AG04450 (cell line): Measurements from ENCODE around the gene KLK3. TPM values are rescaled to one million over a fixed set of nuclear protein-coding genes. Genes with fewer than 3 reads are reported as not detected.

Experiments
- CTCF ChIA-PET: fragments of 300-600, 350-600 bp; formaldehyde crosslinking; extraction: SDS; loops from one replicate; lab custom pipeline; 2022; ENCODE audit warnings: antibody characterized with exemption, inconsistent platforms; lab: Charles Lee
- POLR2A ChIA-PET: fragments of 350-600 bp; formaldehyde crosslinking; extraction: SDS; loops from one replicate; lab custom pipeline; 2021; ENCODE audit warnings: antibody characterized with exemption, inconsistent platforms; lab: Yijun Ruan, JAX
- DNase-seq: peaks from one replicate; pipeline ENCODE4 v3.0.0-alpha.2; 2011; ENCODE audit warnings: low read depth, low spot score
- H3K27ac ChIP-seq: one replicate; pipeline ENCODE4 v1.5.1; 2012; ENCODE audit warnings: low read depth, low read length, control low read depth
- H3K27me3 ChIP-seq: one replicate; pipeline ENCODE4 v1.6.0; 2012; ENCODE audit warnings: low read length; ENCODE audit not compliant: control insufficient read depth, insufficient read depth
- H3K4me3 ChIP-seq: 2 replicates; pipeline ENCODE4 v1.5.1; 2011; ENCODE audit warnings: mild to moderate bottlenecking, low read depth, low read length, control low read depth
- H3K9me3 ChIP-seq: 2 replicates; pipeline ENCODE4 v1.5.1; 2012; ENCODE audit warnings: low read length; ENCODE audit not compliant: control insufficient read depth, insufficient read depth
- polyA plus RNA-seq: library from polyadenylated mRNA; depleted of rRNA; stranded (reverse); fragments of >200 nt; gene quantifications from 2 replicates; pipeline ENCODE4 v1.2.3, GENCODE V29; 2011
- TF ChIP-seq, protein P1 (sequence below): IDR thresholded peaks from 2 replicates; pipeline ENCODE4 v1.5.1; 2011; ENCODE audit warnings: low read depth, low read length, control low read depth, inconsistent platforms

Gene KLK3
- polyA plus RNA-seq, 1 experiment: not detected

DNA sequence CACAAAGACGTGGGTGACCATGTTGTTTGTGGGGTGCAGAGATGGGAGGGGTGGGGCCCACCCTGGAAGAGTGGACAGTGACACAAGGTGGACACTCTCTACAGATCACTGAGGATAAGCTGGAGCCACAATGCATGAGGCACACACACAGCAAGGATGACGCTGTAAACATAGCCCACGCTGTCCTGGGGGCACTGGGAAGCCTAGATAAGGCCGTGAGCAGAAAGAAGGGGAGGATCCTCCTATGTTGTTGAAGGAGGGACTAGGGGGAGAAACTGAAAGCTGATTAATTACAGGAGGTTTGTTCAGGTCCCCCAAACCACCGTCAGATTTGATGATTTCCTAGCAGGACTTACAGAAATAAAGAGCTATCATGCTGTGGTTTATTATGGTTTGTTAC lies 24.1 kb downstream of the KLK3 start:
- CTCF ChIA-PET: no interaction called here
- Histone ChIP-seq H3K9me3 (no peaks in the 10 kb centered on the region; the same call in 1 of the 2 replicates), H3K27me3 (peaks cover 8% of the 10 kb centered on the region), H3K4me3 (no peak overlapping the region), H3K27ac (no peak overlapping the region)
- no peak for DNase-seq
- TF ChIP-seq, protein P1, sequence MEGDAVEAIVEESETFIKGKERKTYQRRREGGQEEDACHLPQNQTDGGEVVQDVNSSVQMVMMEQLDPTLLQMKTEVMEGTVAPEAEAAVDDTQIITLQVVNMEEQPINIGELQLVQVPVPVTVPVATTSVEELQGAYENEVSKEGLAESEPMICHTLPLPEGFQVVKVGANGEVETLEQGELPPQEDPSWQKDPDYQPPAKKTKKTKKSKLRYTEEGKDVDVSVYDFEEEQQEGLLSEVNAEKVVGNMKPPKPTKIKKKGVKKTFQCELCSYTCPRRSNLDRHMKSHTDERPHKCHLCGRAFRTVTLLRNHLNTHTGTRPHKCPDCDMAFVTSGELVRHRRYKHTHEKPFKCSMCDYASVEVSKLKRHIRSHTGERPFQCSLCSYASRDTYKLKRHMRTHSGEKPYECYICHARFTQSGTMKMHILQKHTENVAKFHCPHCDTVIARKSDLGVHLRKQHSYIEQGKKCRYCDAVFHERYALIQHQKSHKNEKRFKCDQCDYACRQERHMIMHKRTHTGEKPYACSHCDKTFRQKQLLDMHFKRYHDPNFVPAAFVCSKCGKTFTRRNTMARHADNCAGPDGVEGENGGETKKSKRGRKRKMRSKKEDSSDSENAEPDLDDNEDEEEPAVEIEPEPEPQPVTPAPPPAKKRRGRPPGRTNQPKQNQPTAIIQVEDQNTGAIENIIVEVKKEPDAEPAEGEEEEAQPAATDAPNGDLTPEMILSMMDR: no peak
- POLR2A ChIA-PET: no interaction called here

- no peaks in the 10 kb centered on the region for H3K9me3 ChIP-seq
- TF ChIP-seq, protein P1: no peak
- POLR2A ChIA-PET: no interaction called here
- CTCF ChIA-PET: no interaction called here
- DNase-seq: no peak
- peaks cover 8% of the 10 kb centered on the region for H3K27me3 ChIP-seq
- H3K4me3 ChIP-seq: no peak overlapping the region
- no peak overlapping the region for H3K27ac ChIP-seq
Observed at GRCh38 chr19:50880241-50880640, 25.5 kb downstream of the KLK3 start.

DNA sequence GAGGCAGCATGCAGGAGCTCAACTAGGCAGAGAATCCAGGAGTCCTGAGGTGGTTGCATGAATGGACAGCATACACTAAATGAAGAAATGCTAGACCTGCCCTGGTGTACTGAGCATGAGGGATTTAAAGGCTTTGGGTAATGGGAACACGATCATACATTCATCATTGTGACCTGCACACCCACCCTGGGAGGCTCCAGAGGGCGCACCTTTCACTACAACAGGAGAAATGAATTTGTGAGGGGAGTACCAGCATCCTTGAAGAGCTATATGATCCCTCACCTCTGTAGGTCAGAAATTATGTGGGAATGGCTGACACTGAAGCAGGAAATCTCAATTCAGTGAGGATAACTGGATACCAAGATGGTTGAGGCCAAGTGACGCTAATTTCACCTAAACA lies 27.5 kb downstream of the KLK3 start:
- TF ChIP-seq, protein P1: no peak
- no peak for DNase-seq
- POLR2A ChIA-PET: no interaction called here
- Histone ChIP-seq H3K27me3 (peaks cover 3% of the 10 kb centered on the region), H3K27ac (no peak overlapping the region), H3K4me3 (no peak overlapping the region), H3K9me3 (no peaks in the 10 kb centered on the region)
- CTCF ChIA-PET: no interaction called here

DNA sequence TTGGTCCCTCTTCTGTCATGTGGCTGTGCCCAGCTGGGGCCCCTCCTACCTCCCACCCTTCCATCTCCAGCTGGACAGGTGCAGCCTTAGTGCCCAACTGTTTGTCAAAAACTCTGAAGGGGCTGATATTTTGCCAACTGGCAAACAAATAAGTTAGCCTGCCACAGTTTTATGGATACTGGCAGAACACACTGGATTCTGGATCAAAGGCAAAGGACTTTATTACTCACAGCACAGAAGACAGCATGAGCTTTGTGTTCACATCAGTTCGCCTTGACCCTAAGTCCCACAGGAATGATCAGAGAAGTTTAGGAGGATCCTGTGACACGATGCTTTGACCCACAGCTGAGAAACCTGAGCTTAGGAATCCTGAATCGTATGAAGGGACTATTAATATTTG lies 34.9 kb downstream of the KLK3 start:
- ChIA-PET CTCF (no interaction called here), POLR2A (no interaction called here)
- Histone ChIP-seq H3K27me3 (no peaks in the 10 kb centered on the region), H3K27ac (no peak overlapping the region), H3K9me3 (no peaks in the 10 kb centered on the region; the same call in 1 of the 2 replicates), H3K4me3 (no peak overlapping the region)
- DNase-seq: no peak
- TF ChIP-seq, protein P1: no peak

- Histone ChIP-seq H3K27me3 (no peaks in the 10 kb centered on the region), H3K9me3 (no peaks in the 10 kb centered on the region; the same call in 1 of the 2 replicates), H3K4me3 (no peak overlapping the region), H3K27ac (no peak overlapping the region)
- TF ChIP-seq, protein P1: no peak
- ChIA-PET CTCF (no interaction called here), POLR2A (no interaction called here)
- DNase-seq: no peak
Observed at GRCh38 chr19:50890422-50891252, 35.9 kb downstream of the KLK3 start.
